ENCODE results near the gene AGAP3.
A peak's percentile ranks its signal among the peaks of the same experiment; 100 is the strongest.

Gene AGAP3

GRCh38 chr7:151045262-151045661, 41.0 kb upstream of the AGAP3 start:
- no peak for DNase-seq (ENCODE audit: low read depth in 2 of 2)
- TF ChIP-seq CTCF (IDR thresholded peaks at IDR 0.05; ENCODE audit: low read depth, low read length), result no peak
- H3K4me3 ChIP-seq (replicated peaks in 1 of 2; ENCODE audit: low read depth in 2 of 2, low read length in 2 of 2), result no peak overlapping the region

DNA sequence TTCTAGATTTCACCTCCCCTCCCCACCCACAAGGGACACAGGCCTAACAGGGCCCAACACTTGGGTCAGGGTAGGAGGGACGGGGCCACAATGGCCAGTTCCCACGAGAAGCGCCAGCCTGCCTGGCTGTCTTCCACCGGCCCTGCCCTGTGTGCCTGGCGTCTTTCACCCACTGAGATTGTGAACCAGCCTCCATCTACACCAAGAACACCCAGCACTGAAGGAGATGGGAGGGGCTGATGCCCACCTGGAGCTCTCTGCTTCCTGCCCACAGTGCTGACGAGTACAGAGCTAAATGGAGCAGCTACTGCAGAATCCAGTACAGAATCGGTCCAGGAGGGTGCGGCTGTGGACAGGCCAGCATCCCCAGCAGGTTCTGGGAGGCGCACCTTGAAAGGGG, 40.3 kb upstream of the AGAP3 start:
- TF ChIP-seq CTCF (IDR thresholded peaks at IDR 0.05; ENCODE audit: low read depth, low read length), result no peak
- no peak overlapping the region for H3K4me3 ChIP-seq (replicated peaks in 1 of 2; ENCODE audit: low read depth in 2 of 2, low read length in 2 of 2)
- no peak for DNase-seq (ENCODE audit: low read depth in 2 of 2)

GRCh38 chr7:151046603-151047573, 39.4 kb upstream of the AGAP3 start:
- no peak overlapping the region for H3K4me3 ChIP-seq (replicated peaks in 1 of 2; ENCODE audit: low read depth in 2 of 2, low read length in 2 of 2)
- peak in 1 of 2 donors; percentile 83 for DNase-seq (ENCODE audit: low read depth in 2 of 2)
- no peak for TF ChIP-seq CTCF (IDR thresholded peaks at IDR 0.05; ENCODE audit: low read depth, low read length)

DNA sequence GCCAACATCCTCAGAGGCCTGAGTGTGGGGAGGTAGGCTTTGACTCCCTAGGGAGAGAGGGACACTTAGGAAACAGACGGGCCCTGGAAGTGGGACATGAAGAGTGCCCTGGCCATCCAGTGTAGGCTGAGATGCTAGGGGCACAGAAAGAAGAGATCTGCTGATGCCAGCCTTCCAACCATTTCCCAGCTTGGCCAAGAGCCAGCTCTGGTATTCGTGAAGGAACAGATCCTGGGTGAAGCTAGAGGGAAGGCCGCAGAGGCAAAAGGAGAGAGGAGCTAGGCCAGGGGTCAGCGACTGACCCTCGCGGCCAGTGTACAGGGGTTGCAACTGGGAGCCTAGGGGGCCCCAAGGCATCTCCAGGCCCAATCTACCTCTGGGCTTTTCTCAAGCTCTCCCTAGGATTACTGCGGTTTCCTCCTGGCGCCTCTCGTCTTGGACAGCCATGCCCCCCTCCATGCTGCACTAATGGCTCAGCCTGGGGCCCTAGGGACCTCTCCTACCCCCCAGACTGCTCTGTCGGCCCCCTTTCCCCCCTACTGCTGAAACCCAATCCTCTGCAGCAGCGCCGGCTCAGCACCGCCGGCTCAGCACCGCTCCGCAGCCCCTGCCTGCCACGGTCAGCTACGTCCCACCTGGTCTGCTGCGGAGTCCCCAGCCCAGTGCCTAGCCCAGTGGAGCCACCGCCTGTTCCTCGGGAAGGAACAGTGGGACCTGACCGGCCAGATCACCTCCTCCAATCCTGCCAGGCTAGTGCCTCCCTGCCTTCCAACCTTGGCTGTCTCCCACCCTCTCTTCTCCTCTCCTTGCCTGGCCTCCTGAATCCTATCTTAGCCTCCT, 38.1 kb upstream of the AGAP3 start, which contains the start of gene ASIC3:
Gene ASIC3 (plus strand): TSS at position 556 of the 840 bp plus-strand sequence. CDS start 355 bp downstream, outside the sequence.
- no peak for TF ChIP-seq CTCF (IDR thresholded peaks at IDR 0.05; ENCODE audit: low read depth, low read length)
- DNase-seq (ENCODE audit: low read depth in 2 of 2), result no peak
- no peak within 1 kb of the TSS for H3K4me3 ChIP-seq (replicated peaks in 1 of 2; ENCODE audit: low read depth in 2 of 2, low read length in 2 of 2)

GRCh38 chr7:151048911-151049463, 37.3 kb upstream of the AGAP3 start:
- no peak for TF ChIP-seq CTCF (IDR thresholded peaks at IDR 0.05; ENCODE audit: low read depth, low read length)
- H3K4me3 ChIP-seq (replicated peaks in 1 of 2; ENCODE audit: low read depth in 2 of 2, low read length in 2 of 2), result no peak overlapping the region
- DNase-seq (ENCODE audit: low read depth in 2 of 2), result no peak

DNA sequence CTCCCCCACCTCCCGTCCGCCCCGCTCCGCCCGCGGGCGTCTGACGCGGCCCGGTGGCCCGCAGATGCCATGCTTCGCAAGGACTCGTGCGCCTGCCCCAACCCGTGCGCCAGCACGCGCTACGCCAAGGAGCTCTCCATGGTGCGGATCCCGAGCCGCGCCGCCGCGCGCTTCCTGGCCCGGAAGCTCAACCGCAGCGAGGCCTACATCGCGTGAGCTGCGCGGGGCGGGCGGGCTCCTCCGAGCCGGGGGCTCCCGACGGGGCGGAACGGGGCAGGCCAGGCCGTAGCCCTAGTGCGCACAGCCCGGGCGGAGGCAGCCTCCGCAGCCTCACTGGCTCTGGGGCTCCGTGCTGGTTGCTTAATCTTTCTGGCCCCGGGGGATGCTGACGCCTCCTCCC, 35.2 kb upstream of the AGAP3 start:
- no peak for TF ChIP-seq CTCF (IDR thresholded peaks at IDR 0.05; ENCODE audit: low read depth, low read length)
- no peak overlapping the region for H3K4me3 ChIP-seq (replicated peaks in 1 of 2; ENCODE audit: low read depth in 2 of 2, low read length in 2 of 2)
- peak; percentile 69 to 76 for DNase-seq (ENCODE audit: low read depth in 2 of 2)
